GOT3 (cell line): ENCODE data around the gene COL24A1.
"Not testable (repeated sequence)": the region's sequence is repeated elsewhere in the genome, so short reads cannot be mapped to it uniquely, and the experiment has no call there.

Source experiments
- DNase-seq: peaks from one replicate; lab custom pipeline; 2025; ENCODE audit warnings: mixed read lengths; lab: John Stamatoyannopoulos, UW

Gene COL24A1

DNA sequence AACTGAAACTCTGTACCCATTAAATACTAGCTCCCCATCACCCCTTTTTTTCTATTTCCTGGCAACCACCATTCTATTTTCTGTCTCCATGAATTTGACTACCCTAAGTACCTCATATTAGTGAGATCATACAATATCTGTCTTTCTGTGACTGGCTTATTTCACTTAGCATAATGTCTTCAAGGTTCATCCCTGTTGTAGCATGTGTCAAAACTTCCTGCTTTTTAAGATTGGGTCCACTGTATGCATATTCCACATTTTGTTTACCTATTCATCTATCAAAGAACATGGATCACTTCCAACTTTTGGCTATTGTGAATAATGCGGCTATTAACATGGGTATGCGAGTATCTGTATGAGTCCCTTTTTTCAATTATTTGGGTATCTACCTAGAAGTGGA, 266.7 kb downstream of the COL24A1 start:
- no peak for DNase-seq

- no peak for DNase-seq
These were observed 267.7 kb downstream of the COL24A1 start for GRCh38 chr1:85888921-85889320.

DNA sequence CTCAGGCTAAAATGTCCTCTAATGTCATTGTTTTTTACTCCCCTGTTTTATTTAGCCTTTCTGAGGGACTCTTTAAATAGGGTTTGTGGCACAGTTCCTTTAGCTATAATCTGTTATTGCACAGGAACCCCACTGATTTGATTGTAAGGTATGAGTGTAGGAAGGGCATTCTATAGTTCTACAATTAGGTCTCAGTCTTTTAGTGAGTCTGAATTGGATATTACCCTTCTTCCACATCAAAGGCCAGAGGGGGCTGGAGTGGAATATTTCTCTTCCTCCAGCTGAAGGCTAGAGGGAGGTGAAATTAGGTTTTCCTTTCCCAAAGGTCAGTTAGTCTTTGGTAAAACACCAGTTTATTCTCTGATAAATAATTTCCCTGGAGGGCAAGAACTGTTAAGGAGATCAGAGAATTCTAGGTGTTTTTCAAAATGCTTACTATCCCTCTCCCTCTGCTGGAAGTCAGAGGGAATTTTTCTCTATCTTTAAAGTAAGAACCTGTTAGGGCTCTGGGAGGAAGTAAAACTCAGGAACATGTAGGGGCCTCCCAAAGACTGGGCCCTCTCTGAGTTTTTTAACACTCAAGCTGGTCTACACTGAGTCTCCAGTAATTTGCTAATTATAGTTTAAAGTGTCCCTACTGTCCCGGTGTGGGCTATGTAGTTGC, 272.1 kb downstream of the COL24A1 start:
- DNase-seq, result no peak

DNA sequence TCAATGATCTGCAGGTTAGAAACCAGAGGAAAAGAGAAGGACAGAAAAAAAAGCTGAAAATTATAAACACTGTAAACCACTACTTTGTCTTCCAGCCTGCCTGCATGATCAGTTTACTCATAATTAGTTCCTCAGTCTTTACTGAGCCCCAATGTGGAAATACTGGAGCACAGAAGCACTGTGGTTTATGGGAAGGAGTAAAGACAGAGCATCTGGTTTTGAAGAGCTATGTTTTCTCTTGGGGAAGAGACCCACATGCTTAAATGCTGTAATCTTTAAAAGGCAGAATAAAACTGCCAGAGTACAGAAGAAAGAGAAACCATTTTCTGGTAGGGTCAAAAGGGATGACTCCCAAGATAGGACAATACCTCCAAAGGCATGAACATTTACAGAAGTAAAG, 289.4 kb downstream of the COL24A1 start:
- DNase-seq, result no peak

DNA sequence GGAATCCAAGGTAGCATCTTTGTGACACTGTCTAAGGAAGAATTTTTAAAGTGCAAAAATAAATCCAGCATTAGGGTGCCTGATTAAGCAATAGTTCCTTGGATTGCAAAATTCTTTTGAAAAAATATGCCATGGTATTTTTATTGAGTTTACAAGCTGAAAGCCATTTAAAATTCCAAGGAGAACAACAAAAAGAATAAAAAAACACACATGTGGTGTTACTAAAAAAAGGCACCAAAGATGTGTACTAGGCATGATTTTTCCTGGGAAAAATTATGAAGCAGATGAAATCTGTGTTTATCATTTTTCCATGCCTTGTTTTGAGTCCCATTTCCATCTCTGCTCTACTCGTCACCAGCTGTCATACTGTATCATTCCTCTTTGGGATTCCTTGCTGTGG, 291.4 kb downstream of the COL24A1 start:
- no peak for DNase-seq

DNA sequence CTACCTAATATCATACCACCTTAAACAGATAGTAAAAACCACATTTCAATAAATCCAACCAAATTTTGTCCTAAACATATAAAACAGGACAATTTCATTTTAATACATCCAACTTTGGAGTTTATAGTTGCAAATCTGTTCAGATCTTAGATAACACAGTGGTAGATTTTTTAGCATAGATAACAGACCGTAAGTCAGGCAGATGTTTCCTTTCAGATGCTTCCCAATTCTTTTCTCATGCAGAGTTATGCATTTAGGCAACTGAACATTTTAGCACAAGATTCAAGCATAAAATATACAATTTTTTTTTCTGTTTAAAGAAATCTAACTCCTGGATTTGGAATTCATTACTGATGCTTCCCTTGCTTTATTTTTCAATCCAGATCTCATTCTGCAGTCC, 291.8 kb downstream of the COL24A1 start:
- no peak for DNase-seq

DNA sequence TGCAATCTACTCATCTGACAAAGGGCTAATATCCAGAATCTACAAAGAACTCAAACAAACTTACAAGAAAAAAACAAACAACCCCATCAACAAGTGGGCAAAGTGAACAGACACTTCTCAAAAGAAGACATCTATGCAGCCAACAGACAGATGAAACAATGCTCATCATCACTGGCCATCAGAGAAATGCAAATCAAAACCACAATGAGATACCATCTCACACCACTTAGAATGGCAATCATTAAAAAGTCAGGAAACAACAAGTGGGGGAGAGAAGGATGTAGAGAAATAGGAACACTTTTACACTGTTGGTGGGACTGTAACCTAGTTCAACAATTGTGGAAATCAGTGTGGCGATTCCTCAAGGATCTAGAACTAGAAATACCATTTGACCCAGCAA, 292.9 kb downstream of the COL24A1 start:
- not testable (repeated sequence) for DNase-seq

DNA sequence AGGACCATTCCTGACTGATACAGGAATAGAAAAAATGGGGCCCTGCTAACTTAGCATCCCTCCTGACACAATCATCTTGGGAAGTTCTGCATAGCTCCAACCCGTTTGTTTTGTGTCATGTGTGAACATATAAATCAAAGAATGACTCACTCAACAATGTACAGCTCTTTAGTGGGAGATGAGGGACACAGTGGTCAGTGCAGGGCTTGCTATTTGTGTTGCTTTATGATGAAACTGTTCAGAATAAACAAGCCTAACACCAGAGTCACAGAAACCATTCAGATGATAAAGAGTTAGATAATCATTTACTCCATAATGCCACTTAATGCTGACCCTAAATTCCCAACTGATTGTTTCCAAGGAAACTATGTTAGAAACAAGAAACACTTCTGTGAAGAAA, 294.1 kb downstream of the COL24A1 start:
- DNase-seq, result no peak

DNA sequence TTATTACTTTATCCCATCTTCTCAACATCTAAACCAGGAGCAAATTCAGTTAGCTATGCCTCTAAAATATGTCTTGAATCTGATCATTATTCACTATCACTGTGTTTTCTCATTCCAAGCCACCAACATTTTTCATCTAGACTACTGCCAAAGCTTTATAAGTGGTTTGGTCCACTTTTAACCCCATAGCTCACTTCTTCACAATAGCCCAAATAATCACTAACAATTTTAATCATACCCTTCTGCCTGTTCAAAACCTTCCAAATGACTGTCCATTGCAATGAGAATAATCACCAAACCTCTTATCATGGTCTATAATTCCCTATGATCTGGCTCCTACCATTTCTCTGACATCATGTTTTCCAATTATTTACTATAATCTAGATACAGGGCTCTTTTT, 298.6 kb downstream of the COL24A1 start:
- DNase-seq, result no peak

- no peak for DNase-seq
These were observed 306.3 kb downstream of the COL24A1 start for GRCh38 chr1:85850238-85850637.

DNA sequence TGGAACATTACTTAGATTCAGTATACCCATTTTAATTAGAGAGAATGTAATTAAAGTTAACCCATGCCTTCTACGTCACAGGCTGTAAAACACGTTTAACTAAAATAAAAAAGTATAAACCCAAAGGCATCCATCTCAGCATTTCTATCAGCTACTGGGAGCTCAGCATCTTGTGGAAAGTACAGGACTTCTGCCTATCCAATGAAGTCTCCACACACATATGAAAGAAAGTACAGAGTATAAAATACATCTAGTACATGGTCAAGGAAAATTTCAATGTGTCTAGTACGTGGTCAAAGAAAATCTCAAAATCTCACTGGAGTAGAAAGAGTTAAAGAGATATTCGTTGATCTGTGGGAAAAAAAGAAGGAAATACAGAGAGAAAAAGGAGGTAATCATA, 306.9 kb downstream of the COL24A1 start:
- DNase-seq, result no peak

GRCh38 chr1:85847356-85847755, 309.2 kb downstream of the COL24A1 start:
- DNase-seq, result no peak

GRCh38 chr1:85846706-85847105, 309.9 kb downstream of the COL24A1 start:
- no peak for DNase-seq

DNA sequence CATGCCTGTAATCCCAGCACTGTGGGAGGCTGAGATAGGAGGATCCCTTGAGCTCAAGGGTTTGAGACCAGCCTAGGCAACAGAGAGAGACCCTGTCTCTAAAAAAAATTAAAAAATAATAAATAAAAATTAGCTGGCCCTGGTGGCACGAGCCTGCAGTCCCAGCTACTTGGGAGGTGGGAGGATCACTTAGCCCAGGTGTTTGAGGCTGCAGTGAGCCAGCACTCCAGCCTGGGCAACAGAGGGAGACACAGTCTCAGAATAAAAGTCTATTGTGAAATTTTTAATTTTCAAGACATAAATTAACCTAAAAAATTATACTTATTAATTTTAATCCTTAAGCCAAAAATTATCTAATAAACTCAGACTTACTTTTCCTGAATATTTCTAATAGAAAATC, 317.1 kb downstream of the COL24A1 start:
- DNase-seq, result no peak

DNA sequence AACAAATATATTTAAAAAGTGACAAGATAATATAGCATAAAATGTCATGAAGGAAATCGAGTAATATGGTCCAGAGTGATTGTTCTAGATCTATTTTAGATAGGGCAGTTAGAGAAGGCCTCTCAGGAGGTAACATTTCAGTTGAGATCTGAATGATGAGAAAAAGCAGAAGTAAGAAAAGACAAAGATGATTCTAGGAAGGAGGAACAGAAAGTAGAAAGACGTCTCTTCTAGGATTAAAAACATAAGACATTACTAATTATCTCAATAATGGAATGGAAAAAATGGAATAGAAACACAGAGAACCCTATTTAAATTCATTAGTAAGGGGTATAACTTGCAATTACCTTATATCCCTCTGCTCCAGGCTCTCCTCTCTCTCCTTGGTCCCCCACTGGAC, 318.3 kb downstream of the COL24A1 start:
- DNase-seq, result no peak

DNA sequence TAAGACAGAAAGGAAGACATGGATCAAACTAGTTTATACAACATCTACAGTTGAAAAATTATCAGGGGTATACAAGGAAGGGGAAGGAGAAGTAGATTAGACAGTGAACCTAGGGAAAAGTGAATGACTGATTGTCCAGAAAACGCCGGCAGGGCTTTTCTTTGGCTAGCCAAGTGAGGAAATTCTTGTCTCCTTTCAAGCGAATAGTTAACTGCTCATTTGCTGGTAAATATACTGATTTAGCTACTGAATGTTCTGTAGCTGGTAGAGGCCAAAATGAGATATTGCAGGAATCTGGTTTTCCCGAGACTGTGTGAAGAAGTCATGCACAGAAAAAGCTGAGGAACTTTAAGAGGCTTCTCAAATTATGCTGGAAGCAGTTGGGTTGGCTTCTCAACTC, 319.8 kb downstream of the COL24A1 start:
- DNase-seq, result no peak

- not testable (repeated sequence) for DNase-seq
These were observed 323.4 kb downstream of the COL24A1 start for GRCh38 chr1:85833165-85833564.

DNA sequence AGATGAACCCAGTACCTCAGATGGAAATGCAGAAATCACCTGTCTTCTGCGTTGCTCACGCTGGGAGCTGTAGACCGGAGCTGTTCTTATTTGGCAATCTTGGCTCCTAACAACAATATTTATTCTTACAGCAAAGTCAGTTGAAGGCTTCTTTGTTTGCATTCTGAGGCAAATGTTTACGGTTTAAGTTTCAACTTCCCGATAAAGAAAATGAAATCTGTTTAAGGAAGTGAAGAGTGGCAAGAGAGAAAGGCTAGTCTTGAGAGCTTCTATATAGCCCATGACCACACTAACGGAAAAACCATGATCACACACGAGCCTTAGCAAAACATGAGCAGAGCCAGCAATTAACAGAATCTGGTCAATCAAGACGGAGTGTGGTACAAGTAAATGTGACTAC, 325.7 kb downstream of the COL24A1 start:
- DNase-seq, result no peak

DNA sequence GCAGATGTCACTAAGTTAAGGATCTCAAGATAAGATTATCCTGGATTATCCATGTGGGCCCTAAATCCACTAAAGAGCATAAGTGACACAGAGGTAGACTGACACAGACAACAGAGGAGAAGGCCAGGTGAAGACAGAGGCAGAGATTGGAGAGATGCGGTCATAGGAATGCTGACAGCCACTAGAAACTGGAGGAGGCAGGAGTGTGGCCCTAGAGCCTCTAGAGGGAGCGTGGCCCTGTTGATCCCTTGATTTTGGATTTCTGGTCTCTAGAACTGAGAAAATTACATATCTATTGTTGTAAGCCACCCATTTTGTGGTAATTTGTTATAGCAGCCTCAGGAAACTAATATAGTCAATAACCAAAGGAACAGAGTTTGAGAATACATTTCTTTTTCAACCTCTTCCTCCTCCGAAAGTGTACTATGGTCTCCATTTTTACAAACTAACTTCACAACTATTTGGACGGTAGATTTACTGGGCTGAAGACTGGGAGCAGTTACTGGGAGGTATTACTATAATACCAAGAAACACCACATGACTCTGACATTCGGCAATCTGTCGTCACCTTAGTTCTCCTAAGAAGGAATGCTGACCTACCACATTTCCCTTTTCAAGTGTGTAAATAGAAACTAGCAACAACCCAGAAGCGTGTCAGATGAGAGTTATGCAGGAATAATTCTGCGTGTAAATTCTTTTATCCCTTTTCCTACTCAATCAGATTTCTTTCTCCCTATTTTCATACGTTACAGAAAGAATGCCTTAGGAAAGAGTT, 332.3 kb downstream of the COL24A1 start:
- DNase-seq, result no peak

DNA sequence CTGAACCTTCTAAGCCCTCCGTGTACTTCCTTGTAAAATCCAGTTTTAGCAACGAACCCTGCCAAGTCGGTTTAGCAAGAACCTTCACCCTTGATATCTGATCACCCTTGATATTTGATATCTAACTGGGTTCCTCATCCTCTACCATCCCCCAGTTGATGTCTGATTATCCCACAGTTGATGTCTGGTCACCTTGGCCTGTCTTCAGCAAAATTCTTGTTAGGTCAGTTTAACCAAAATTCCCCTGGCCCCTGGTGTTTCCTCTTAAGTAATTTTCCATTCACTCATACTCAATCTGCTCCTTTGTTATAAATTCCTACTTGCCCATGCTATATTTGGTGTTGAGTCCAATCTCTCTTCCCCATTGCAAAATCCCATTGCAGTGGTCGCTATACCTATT, 333.9 kb downstream of the COL24A1 start:
- no peak for DNase-seq

DNA sequence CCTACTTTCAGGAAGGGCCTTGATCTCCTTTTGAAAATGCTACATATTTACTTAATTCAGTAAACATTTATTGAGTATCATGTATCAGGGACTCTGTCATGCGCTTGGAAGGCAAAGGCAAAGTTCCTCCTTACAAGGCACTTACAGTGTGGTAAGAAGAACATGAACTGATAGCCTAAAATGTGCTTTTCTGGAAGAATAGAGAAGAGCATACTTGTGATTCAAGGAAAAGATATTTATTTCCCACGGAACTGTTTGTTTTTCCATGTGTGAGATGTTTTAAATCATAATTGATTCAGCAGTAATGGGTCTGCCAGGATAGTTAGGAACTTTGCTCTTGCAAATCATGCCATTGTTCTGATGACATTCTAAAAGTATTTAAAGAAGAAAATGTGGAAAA, 338.2 kb downstream of the COL24A1 start:
- DNase-seq, result no peak

DNA sequence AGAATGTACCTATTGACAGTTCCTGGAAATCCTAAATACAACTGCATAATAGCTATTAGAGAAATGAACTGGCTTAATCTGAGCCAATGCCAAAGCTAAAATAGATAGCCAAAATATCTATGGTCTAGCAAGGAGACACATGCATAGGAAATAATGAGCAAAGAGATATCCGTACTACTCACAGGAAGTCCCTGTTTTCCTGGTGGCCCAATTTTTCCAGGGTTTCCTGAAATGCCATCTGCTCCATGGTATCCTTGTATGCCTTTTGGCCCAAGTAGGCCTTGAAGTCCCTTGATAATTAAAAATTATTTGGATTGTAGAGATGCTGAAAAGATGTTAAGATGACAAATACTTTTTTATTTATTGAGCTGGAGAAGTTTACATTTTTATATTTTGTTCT, 340.0 kb downstream of the COL24A1 start:
- no peak for DNase-seq

DNA sequence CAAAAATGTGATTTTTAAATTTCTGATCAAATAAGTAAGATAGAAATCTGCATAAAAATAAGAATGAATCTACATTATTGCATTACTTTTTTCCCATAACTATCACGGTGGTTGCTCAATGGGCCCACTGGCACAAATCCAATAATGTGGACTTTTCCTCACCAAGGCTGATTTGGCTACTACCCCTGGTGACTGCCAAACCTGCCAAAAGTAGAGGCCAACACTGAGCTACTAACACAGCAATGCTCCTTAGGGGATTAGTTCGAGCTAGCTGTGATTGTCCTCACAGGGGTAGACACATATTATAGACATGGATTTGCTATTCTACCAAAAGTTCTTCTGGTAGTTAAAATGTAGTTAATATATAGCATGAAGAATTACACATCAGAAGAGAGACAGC, 340.7 kb downstream of the COL24A1 start:
- DNase-seq, result no peak
